ES-I3 (cell line): ENCODE results near the gene TMOD2.

Source experiments
- H3K36me3 ChIP-seq: 2 replicates; pipeline ENCODE4 v1.6.1; 2013; ENCODE audit warnings: mild to moderate bottlenecking, low read length, control low read depth, moderate library complexity; ENCODE audit not compliant: insufficient read depth
- H3K4me1 ChIP-seq: 2 replicates; pipeline ENCODE4 v1.6.1; 2013; ENCODE audit warnings: mild to moderate bottlenecking, control low read depth, low read length; ENCODE audit not compliant: insufficient read depth
- H3K9ac ChIP-seq: 2 replicates; pipeline ENCODE4 v1.6.1; 2013; ENCODE audit warnings: low read depth, mild to moderate bottlenecking, low read length, moderate library complexity
- H3K9me3 ChIP-seq: 2 replicates; pipeline ENCODE4 v1.6.1; 2013; ENCODE audit warnings: mild to moderate bottlenecking, low read length, moderate library complexity; ENCODE audit not compliant: control insufficient read depth, insufficient read depth

Gene TMOD2

GRCh38 chr15:51750792-51751696, at the start of gene TMOD2:
Gene TMOD2, plus strand, starts transcription at chr15:51751597. Its CDS starts 14,845 bp downstream, at chr15:51766442.
- Histone ChIP-seq H3K9me3 (no peaks in the 10 kb centered on the region), H3K9ac (peak within 1 kb of the TSS; percentile 94), H3K36me3 (no peaks in the 10 kb centered on the region), H3K4me1 (no peaks in the 10 kb centered on the region)

- no peaks in the 10 kb centered on the region for H3K36me3 ChIP-seq
- H3K9me3 ChIP-seq: no peaks in the 10 kb centered on the region
- no peaks in the 10 kb centered on the region for H3K4me1 ChIP-seq
- no peak overlapping the region for H3K9ac ChIP-seq
Measured at GRCh38 chr15:51702710-51703109, 48.7 kb upstream of the TMOD2 start.

GRCh38 chr15:51706291-51706690, 45.1 kb upstream of the TMOD2 start:
- no peaks in the 10 kb centered on the region for H3K4me1 ChIP-seq
- no peak overlapping the region for H3K9ac ChIP-seq
- H3K36me3 ChIP-seq: no peaks in the 10 kb centered on the region
- no peaks in the 10 kb centered on the region for H3K9me3 ChIP-seq

DNA sequence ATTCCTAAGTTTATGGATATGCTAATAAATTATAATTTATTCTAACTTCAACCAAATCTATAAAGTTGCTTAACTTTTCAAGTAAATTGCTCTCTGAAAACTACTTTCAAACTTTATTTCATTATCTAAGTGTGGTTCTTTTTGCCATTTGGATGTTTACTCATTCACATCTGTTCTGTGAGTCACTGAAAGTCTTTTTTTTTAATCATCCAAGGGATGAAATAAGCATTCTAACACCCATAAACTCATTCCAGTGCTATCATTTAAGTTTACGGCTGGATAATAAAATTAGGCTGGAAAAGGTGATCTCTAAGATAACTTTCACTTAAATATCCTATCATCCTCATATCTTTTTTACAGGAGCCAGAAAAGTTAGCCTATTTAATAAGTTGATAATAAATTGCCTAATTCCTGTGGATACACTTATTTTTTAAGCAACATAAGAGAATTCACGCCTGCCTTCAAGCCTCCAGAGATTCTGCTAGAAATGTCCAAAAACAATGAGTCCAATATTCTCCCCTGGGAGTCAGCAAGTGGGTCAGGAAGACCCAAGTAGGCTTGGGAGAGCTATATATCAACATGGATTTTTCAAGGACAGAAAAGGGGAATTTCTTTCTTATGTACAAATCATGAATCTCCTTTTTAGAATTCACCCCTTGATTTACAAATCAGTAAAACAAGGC, 44.3 kb upstream of the TMOD2 start:
- H3K4me1 ChIP-seq: no peaks in the 10 kb centered on the region
- no peak overlapping the region for H3K9ac ChIP-seq

GRCh38 chr15:51708013-51708412, 43.4 kb upstream of the TMOD2 start:
- no peaks in the 10 kb centered on the region for H3K9me3 ChIP-seq
- no peaks in the 10 kb centered on the region for H3K4me1 ChIP-seq
- no peaks in the 10 kb centered on the region for H3K36me3 ChIP-seq
- no peak overlapping the region for H3K9ac ChIP-seq

More for the DNA sequence above, 44.3 kb upstream of the TMOD2 start:
- Histone ChIP-seq H3K36me3 (no peaks in the 10 kb centered on the region), H3K9me3 (no peaks in the 10 kb centered on the region)

- Histone ChIP-seq H3K36me3 (no peaks in the 10 kb centered on the region), H3K9ac (no peak overlapping the region), H3K4me1 (no peaks in the 10 kb centered on the region), H3K9me3 (no peaks in the 10 kb centered on the region)
Measured at GRCh38 chr15:51709031-51709430, 42.4 kb upstream of the TMOD2 start.

DNA sequence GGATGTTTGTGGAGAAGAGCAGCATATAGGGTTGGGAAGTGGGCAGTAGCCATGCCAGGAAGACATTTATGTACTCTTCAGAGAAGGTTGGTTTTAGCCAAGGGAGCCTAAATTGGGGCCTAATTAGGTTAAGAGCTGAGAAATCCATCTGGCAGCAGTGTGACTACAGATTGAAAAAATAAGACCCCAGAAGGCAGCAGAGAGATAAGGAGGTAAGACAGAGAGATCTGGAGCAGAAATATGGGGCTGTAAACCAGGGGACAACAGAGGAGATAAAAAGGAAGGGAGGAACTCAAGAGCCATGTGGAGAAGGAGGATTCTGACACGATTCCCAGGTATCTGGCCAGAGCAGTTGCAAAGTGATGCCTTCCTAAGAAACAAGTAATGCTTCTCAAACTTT, 37.2 kb upstream of the TMOD2 start:
- no peaks in the 10 kb centered on the region for H3K36me3 ChIP-seq
- no peaks in the 10 kb centered on the region for H3K9me3 ChIP-seq
- H3K4me1 ChIP-seq: no peaks in the 10 kb centered on the region; the same call in 1 of the 2 replicates
- H3K9ac ChIP-seq: no peak overlapping the region

GRCh38 chr15:51714911-51715310, 36.5 kb upstream of the TMOD2 start:
- Histone ChIP-seq H3K9me3 (no peaks in the 10 kb centered on the region), H3K4me1 (no peaks in the 10 kb centered on the region; the same call in 1 of the 2 replicates), H3K9ac (no peak overlapping the region), H3K36me3 (no peaks in the 10 kb centered on the region)

- Histone ChIP-seq H3K36me3 (no peaks in the 10 kb centered on the region), H3K9ac (no peak overlapping the region), H3K4me1 (no peaks in the 10 kb centered on the region; the same call in 1 of the 2 replicates), H3K9me3 (no peaks in the 10 kb centered on the region)
Measured at GRCh38 chr15:51718219-51718618, 33.2 kb upstream of the TMOD2 start.

DNA sequence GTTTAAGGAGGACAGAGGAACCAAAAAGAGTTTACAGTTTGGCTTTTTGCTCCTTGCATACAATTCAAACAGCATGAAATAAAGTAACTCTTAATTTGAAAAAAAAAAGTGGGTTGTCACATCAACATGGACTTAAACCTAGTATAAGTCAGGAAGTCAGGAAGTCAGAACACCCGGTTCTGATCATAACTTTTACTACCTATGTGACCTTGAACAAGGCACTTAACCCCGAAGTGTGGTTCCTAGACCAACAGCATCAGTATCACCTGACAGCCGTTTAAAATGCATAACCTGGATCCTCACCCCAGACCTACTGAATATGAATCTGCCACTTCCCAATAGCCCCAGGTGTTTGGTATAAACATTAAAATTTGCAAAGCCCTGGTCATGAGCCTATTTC, 32.7 kb upstream of the TMOD2 start:
- no peaks in the 10 kb centered on the region; the same call in 1 of the 2 replicates for H3K4me1 ChIP-seq
- H3K9ac ChIP-seq: no peak overlapping the region
- no peaks in the 10 kb centered on the region for H3K36me3 ChIP-seq
- no peaks in the 10 kb centered on the region for H3K9me3 ChIP-seq

- H3K9me3 ChIP-seq: no peaks in the 10 kb centered on the region
- no peaks in the 10 kb centered on the region for H3K36me3 ChIP-seq
Measured at GRCh38 chr15:51720201-51720995, 31.0 kb upstream of the TMOD2 start.

DNA sequence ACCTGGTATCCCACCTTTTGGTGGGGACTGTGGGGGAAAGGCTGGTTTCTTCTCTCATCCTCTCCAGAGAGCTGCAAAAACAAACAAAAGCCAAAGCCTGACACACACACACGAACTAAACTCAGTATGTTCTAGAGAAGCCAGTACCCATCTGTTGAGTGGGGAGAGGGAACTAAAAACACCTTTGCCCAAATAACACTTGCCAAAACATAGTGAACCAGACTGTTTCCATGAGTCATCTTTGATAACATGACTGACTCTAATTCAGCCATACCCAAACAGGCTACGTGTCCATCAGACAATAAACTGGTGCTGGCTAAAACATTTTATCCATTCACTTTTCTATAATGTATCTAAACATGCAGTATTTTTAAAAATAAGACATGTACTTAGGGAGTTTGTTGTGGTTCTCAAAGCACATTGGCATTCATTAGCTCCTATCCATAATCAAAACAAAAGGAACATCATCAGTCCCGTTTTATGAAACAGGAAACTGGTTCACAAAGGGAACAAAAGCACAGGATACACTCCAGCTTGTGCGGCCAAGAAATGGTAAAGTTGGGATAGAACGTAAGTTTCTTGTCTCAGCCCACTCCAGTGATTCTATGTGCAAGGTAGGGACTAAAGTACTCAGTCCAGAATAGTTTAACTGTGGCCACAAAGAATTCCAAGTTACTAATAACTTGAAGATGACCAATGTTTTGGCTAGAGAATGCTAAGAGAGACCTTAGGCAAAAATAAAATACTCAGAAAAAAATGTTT, 30.0 kb upstream of the TMOD2 start:
- Histone ChIP-seq H3K36me3 (no peaks in the 10 kb centered on the region), H3K4me1 (peaks cover 5% of the 10 kb centered on the region; the same call in 1 of the 2 replicates), H3K9ac (no peak overlapping the region), H3K9me3 (no peaks in the 10 kb centered on the region)

More at GRCh38 chr15:51720201-51720995, 31.0 kb upstream of the TMOD2 start:
- Histone ChIP-seq H3K4me1 (no peaks in the 10 kb centered on the region; the same call in 1 of the 2 replicates), H3K9ac (no peak overlapping the region)

DNA sequence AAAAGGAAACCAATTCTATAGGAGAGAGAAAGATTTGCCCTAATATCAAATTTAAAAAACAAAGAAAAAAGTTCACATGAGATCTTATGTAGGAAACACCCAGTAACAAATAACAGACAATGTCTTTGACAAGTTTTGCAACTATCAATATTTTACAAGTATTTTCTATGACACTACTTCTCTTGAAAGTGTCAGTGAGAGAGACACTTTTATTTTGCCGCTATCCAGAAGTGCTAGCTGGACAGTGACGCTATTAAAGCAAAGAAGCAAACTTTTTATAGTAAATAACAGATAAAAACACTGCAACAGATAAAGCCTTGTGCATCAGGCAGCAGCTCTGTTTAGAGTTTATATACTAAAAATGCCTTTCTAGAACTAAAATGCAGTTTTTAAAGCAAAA, 27.2 kb upstream of the TMOD2 start:
- Histone ChIP-seq H3K4me1 (peaks cover 19% of the 10 kb centered on the region), H3K36me3 (no peaks in the 10 kb centered on the region), H3K9ac (no peak overlapping the region), H3K9me3 (no peaks in the 10 kb centered on the region)
